SU-DHL-6 (cell line): ENCODE results near the gene STC2.
A peak's percentile ranks its signal among the peaks of the same experiment; 100 is the strongest.

Experiments
- H2AFZ ChIP-seq: fragments of 200-600 bp; sonication (generic); 2 replicates; pipeline ENCODE4 v1.6.1; 2014; ENCODE audit warnings: low read depth, mild to moderate bottlenecking, moderate library complexity, mixed read lengths, antibody characterized with exemption, low read length; ENCODE audit not compliant: severe bottlenecking
- H3F3A ChIP-seq: fragments of 200-600 bp; shearing (Covaris generic); 2 replicates; pipeline ENCODE4 v1.6.0; 2016; ENCODE audit warnings: antibody characterized with exemption, mild to moderate bottlenecking; ENCODE audit not compliant: insufficient read depth
- H3K27ac ChIP-seq: fragments of 200-600 bp; sonication (generic); 2 replicates; pipeline ENCODE4 v1.5.1; 2016; ENCODE audit warnings: low read depth, mild to moderate bottlenecking, low read length, moderate library complexity, mixed read lengths
- H3K27me3 ChIP-seq: fragments of 200-600 bp; sonication (generic), shearing (Covaris generic); 2 replicates; pipeline ENCODE4 v1.6.0; 2014; ENCODE audit warnings: mild to moderate bottlenecking, low read length
- H3K36me3 ChIP-seq: fragments of 200-600 bp; sonication (generic); 2 replicates; pipeline ENCODE4 v1.6.1; 2014; ENCODE audit warnings: mild to moderate bottlenecking, low read length, mixed read lengths
- H3K4me2 ChIP-seq: fragments of 300-600, 200-600 bp; shearing (Covaris generic), sonication (generic); 2 replicates; pipeline ENCODE4 v1.6.0; 2014; ENCODE audit warnings: low read length, low read depth, mild to moderate bottlenecking; ENCODE audit not compliant: poor library complexity, severe bottlenecking
- H3K4me3 ChIP-seq: fragments of 200-600 bp; sonication (generic); 2 replicates; pipeline ENCODE4 v1.5.1; 2014; ENCODE audit warnings: antibody characterized with exemption, low read length, mild to moderate bottlenecking, mixed read lengths; ENCODE audit not compliant: insufficient read depth, poor library complexity, severe bottlenecking
- H3K79me2 ChIP-seq: fragments of 200-600 bp; sonication (generic); 2 replicates; pipeline ENCODE4 v1.6.1; 2014; ENCODE audit warnings: mild to moderate bottlenecking, low read length, moderate library complexity; ENCODE audit not compliant: insufficient read depth
- H3K9ac ChIP-seq: fragments of 200-600 bp; sonication (generic); 2 replicates; pipeline ENCODE4 v1.7.0; 2014; ENCODE audit warnings: mild to moderate bottlenecking, low read length
- H3K9me2 ChIP-seq: fragments of 200-600 bp; sonication (generic); replicated peaks from 2 replicates; pipeline ENCODE4 v1.6.1; 2014; ENCODE audit warnings: low read length; ENCODE audit not compliant: insufficient read depth
- H3K9me3 ChIP-seq: fragments of 200-600 bp; sonication (generic); 2 replicates; pipeline ENCODE4 v1.6.1; 2014; ENCODE audit warnings: low read length, mixed read lengths; ENCODE audit not compliant: insufficient read depth
- H4K20me1 ChIP-seq: fragments of 200-600 bp; sonication (generic); 2 replicates; pipeline ENCODE4 v1.6.1; 2014; ENCODE audit warnings: low read depth, mild to moderate bottlenecking, antibody characterized with exemption, low read length, moderate library complexity, mixed read lengths
- CTCF ChIP-seq: fragments of 200-600 bp; sonication (generic); IDR thresholded peaks from one replicate; pipeline ENCODE4 v1.5.1; 2017; ENCODE audit warnings: antibody characterized with exemption, mild to moderate bottlenecking, low read length, moderate library complexity; ENCODE audit not compliant: insufficient read depth, poor library complexity, severe bottlenecking
- EZH2phosphoT487 ChIP-seq: fragments of 200-600 bp; sonication (generic), shearing (Covaris generic); conservative IDR thresholded peaks from 2 replicates; pipeline ENCODE4 v1.6.1; 2018; ENCODE audit warnings: mild to moderate bottlenecking, antibody characterized with exemption, low read length, moderate library complexity, mixed read lengths

Gene STC2

GRCh38 chr5:173295796-173296195 is 32.4 kb downstream of the STC2 start:
- H3K4me2 ChIP-seq, result no peak overlapping the region
- TF ChIP-seq EZH2phosphoT487 (no peak), CTCF (no peak)

GRCh38 chr5:173294673-173295320 is 33.4 kb downstream of the STC2 start:
- Histone ChIP-seq H3K4me3 (no peak overlapping the region), H3K27me3 (0 out of 2 replicates have a peak, but pooled peaks cover 3% of the 10 kb centered on the region), H3F3A (no peaks in the 10 kb centered on the region), H3K79me2 (no peaks in the 10 kb centered on the region), H3K9ac (no peak overlapping the region), H2AFZ (peak overlapping the region; percentile 44), H4K20me1 (no peaks in the 10 kb centered on the region), H3K4me2 (no peak overlapping the region), H3K9me2 (no peaks in the 10 kb centered on the region), H3K9me3 (no peaks in the 10 kb centered on the region), H3K36me3 (no peaks in the 10 kb centered on the region), H3K27ac (no peak overlapping the region)
- no peak for TF ChIP-seq CTCF
- no peak for TF ChIP-seq EZH2phosphoT487

More at GRCh38 chr5:173295796-173296195, 32.4 kb downstream of the STC2 start:
- Histone ChIP-seq H3F3A (no peaks in the 10 kb centered on the region), H3K36me3 (no peaks in the 10 kb centered on the region), H3K27me3 (0 out of 2 replicates have a peak, but pooled peaks cover 3% of the 10 kb centered on the region), H3K79me2 (no peaks in the 10 kb centered on the region), H3K4me3 (no peak overlapping the region), H3K9ac (no peak overlapping the region), H4K20me1 (no peaks in the 10 kb centered on the region), H3K9me3 (no peaks in the 10 kb centered on the region), H3K27ac (no peak overlapping the region), H2AFZ (no peak overlapping the region), H3K9me2 (no peaks in the 10 kb centered on the region)

- peak overlapping the region; percentile 44 for H2AFZ ChIP-seq
- no peaks in the 10 kb centered on the region for H3K36me3 ChIP-seq
- no peak overlapping the region for H3K4me3 ChIP-seq
- no peaks in the 10 kb centered on the region for H3K79me2 ChIP-seq
- H3K27ac ChIP-seq, result no peak overlapping the region
- no peaks in the 10 kb centered on the region for H3K9me3 ChIP-seq
- no peak overlapping the region for H3K9ac ChIP-seq
- peak overlapping the region; percentile 21 for H3K4me2 ChIP-seq
- TF ChIP-seq EZH2phosphoT487, result no peak
- TF ChIP-seq CTCF, result peak; percentile 96
- no peaks in the 10 kb centered on the region for H3K9me2 ChIP-seq
- H3F3A ChIP-seq, result no peaks in the 10 kb centered on the region
- H4K20me1 ChIP-seq, result no peaks in the 10 kb centered on the region
- 0 out of 2 replicates have a peak, but pooled peaks cover 3% of the 10 kb centered on the region for H3K27me3 ChIP-seq
These were observed 34.2 kb downstream of the STC2 start for GRCh38 chr5:173293817-173294672.
